Measurements from ENCODE around the gene ZNF280D. TPM values are rescaled to one million over a fixed set of nuclear protein-coding genes. Genes with fewer than 3 reads are reported as not detected.
A peak's percentile ranks its signal among the peaks of the same experiment; 100 is the strongest.

The ZNF280D gene
- total RNA-seq, 1 donor from 2014 or later, result 8.7 TPM

- Histone ChIP-seq H3K27me3 (ENCODE audit: control insufficient read depth, insufficient read depth, low read length) (no peaks in the 10 kb centered on the region), H3K36me3 (ENCODE audit: control insufficient read depth, insufficient read depth, low read length) (no peaks in the 10 kb centered on the region), H3K4me3 (ENCODE audit: low read depth, low read length) (no peak overlapping the region)
- TF ChIP-seq, protein P1, sequence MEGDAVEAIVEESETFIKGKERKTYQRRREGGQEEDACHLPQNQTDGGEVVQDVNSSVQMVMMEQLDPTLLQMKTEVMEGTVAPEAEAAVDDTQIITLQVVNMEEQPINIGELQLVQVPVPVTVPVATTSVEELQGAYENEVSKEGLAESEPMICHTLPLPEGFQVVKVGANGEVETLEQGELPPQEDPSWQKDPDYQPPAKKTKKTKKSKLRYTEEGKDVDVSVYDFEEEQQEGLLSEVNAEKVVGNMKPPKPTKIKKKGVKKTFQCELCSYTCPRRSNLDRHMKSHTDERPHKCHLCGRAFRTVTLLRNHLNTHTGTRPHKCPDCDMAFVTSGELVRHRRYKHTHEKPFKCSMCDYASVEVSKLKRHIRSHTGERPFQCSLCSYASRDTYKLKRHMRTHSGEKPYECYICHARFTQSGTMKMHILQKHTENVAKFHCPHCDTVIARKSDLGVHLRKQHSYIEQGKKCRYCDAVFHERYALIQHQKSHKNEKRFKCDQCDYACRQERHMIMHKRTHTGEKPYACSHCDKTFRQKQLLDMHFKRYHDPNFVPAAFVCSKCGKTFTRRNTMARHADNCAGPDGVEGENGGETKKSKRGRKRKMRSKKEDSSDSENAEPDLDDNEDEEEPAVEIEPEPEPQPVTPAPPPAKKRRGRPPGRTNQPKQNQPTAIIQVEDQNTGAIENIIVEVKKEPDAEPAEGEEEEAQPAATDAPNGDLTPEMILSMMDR (IDR thresholded peaks at IDR 0.05; ENCODE audit: insufficient read depth, low read length, severe bottlenecking), result no peak
- DNase-seq (ENCODE audit: low read depth) (peak; percentile 26), FAIRE-seq (no peak)
Observed at GRCh38 chr15:56765251-56765650, 31.9 kb upstream of the ZNF280D start.

DNA sequence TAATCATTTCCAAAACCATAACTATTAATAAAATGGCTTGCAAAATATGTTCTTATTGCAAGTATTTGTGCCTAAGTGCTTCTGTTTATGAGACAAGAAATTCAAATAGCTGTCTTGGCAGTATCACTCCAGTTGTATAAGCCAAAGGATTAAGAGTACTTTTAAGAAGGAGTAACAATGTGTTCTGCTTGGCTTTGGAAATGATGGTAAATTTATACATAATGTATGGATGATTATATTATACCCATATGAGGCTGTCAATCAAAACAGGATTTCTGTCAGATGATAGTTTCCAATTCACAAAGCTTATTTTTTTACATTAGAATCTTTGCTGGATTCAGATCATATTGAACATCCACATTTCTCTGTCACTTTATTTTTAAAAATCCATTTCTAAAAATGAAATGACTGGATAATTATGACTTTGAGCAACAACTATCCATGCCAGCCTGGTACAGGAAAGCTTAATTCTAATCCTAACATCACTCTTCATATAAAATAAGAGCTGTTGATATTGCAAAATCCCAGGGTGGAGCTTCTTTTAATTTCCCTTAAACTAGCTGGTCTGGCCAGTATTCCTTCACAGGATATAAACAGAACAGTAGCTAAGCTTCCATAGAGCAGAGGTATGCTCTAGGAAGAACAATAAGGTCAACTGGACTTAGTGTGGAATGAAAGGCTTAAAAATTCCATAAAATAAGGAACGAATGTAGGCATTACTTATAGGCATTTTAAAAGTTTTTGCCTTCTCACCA, 30.0 kb upstream of the ZNF280D start:
- H3K36me3 ChIP-seq (ENCODE audit: control insufficient read depth, insufficient read depth, low read length), result no peaks in the 10 kb centered on the region
- no peaks in the 10 kb centered on the region for H3K27me3 ChIP-seq (ENCODE audit: control insufficient read depth, insufficient read depth, low read length)
- H3K4me3 ChIP-seq (ENCODE audit: low read depth, low read length), result no peak overlapping the region
- FAIRE-seq, result no peak
- no peak for DNase-seq (ENCODE audit: low read depth)
- TF ChIP-seq, protein P1 (IDR thresholded peaks at IDR 0.05; ENCODE audit: insufficient read depth, low read length, severe bottlenecking), result no peak

GRCh38 chr15:56760186-56760585, 26.9 kb upstream of the ZNF280D start:
- DNase-seq (ENCODE audit: low read depth) (no peak), FAIRE-seq (no peak)
- Histone ChIP-seq H3K36me3 (ENCODE audit: control insufficient read depth, insufficient read depth, low read length) (no peaks in the 10 kb centered on the region), H3K4me3 (ENCODE audit: low read depth, low read length) (no peak overlapping the region), H3K27me3 (ENCODE audit: control insufficient read depth, insufficient read depth, low read length) (no peaks in the 10 kb centered on the region)
- TF ChIP-seq, protein P1 (IDR thresholded peaks at IDR 0.05; ENCODE audit: insufficient read depth, low read length, severe bottlenecking), result no peak

DNA sequence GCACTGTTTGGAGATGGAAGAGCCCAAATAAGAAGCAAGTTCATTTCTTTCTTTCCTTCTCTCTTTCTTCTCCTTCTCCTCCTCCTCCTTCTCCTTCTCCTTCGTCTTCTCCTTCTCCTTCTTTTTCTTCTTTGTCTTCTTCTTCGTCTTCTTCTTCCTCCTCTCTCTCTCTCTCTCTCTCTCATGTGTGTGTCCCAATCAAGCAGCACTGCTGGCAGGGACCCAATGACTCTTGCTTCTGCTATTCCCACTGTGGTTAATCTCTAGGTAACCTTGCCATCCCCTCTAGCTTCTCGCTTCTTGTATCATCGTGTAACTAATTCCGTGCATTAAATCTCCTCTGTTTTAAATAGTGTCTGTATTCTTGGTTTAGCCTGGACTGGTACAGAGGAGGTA, 26.1 kb upstream of the ZNF280D start:
- Histone ChIP-seq H3K36me3 (ENCODE audit: control insufficient read depth, insufficient read depth, low read length) (no peaks in the 10 kb centered on the region), H3K4me3 (ENCODE audit: low read depth, low read length) (no peak overlapping the region)
- FAIRE-seq, result no peak

DNA sequence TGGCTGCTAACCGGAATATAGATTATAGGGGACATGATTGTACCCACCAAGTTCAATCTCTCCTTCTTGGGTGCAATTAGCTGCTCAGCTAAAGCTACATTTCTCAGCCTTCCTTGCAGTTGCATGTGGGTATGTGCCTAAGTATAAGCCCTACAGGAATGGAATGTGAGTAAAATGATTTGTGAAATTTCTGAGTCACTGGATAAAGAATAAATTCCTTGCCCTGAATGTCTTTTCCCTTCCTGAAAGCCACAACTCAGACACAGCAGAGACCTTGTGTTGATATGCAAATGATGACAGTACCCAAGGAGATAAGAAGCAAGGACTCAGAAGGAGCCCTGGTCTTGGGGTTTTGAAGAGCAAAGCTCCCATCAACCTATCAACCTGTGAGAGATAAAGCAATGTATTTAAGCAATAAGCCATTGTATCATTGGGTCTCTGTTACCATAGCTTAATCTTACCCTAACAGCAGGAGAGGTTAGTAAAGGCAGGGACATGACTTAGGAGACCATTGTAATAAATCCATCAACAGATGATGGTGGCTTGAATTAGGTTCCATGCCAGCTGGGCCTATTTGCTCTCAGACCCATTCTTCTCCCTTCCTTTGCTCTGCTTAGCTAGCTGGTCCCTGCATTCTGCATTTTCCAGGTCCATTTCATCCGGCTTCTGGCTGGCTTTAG, 25.6 kb upstream of the ZNF280D start:
- DNase-seq (ENCODE audit: low read depth), result peak; percentile 81
- no peak overlapping the region for H3K4me3 ChIP-seq (ENCODE audit: low read depth, low read length)
- no peaks in the 10 kb centered on the region for H3K27me3 ChIP-seq (ENCODE audit: control insufficient read depth, insufficient read depth, low read length)
- no peak for FAIRE-seq
- TF ChIP-seq, protein P1 (IDR thresholded peaks at IDR 0.05; ENCODE audit: insufficient read depth, low read length, severe bottlenecking), result no peak
- H3K36me3 ChIP-seq (ENCODE audit: control insufficient read depth, insufficient read depth, low read length), result no peaks in the 10 kb centered on the region

More for the DNA sequence above, 26.1 kb upstream of the ZNF280D start:
- peak; percentile 85 for DNase-seq (ENCODE audit: low read depth)
- TF ChIP-seq, protein P1 (IDR thresholded peaks at IDR 0.05; ENCODE audit: insufficient read depth, low read length, severe bottlenecking), result no peak
- no peaks in the 10 kb centered on the region for H3K27me3 ChIP-seq (ENCODE audit: control insufficient read depth, insufficient read depth, low read length)
